ENCODE results near the gene RNGTT.

DNA sequence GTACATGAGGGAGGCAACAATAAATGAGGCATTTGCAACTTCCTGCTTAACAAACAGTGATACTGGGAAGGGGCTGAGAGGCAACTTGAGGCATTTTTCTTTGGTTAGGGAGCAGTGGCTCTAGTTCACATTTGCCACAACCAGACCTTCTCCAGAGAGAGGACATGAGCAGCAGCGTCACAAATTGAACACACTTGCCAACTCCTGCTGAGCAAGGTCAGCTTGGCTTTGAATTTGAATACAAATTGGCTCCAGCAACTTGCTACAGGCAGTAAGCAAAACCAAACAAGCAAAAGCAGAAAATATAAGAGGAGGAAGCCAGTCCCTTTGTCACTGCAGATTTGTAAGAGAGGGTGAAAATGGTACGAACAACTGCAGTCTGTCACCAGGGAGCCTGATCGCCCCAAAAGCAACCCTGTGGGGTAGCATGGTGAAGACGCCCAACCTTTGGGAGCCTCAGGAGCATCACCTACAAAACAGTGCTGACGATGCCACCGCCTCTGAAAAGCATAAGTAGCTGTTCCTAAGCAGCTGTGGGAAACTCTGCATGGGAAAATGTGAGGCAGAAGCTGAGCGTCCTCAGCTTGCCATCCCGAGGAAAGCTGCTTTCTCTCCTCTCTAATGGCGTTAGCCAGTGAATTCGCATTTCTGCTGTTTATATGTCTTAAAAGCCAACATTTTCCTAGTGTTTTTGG lies 378.7 kb downstream of the RNGTT start:
- TF ChIP-seq EZH2 (IDR thresholded peaks at IDR 0.05; ENCODE audit: insufficient read depth, poor library complexity, severe bottlenecking) (no peak), EZH2phosphoT487 (IDR thresholded peaks at IDR 0.05; ENCODE audit: insufficient read depth, low read depth) (no peak)
